ENCODE results near the gene ECD. TPM values are rescaled to one million over a fixed set of nuclear protein-coding genes. Genes with fewer than 3 reads are reported as not detected.
A peak's percentile ranks its signal among the peaks of the same experiment; 100 is the strongest.

ECD gene
- total and polyA plus RNA-seq, 10 of the 15 experiments (the other 5 are each of a cell fraction or from before 2014, with no cell fraction given), result 27.3 to 61.6 (median 44.0) TPM

DNA sequence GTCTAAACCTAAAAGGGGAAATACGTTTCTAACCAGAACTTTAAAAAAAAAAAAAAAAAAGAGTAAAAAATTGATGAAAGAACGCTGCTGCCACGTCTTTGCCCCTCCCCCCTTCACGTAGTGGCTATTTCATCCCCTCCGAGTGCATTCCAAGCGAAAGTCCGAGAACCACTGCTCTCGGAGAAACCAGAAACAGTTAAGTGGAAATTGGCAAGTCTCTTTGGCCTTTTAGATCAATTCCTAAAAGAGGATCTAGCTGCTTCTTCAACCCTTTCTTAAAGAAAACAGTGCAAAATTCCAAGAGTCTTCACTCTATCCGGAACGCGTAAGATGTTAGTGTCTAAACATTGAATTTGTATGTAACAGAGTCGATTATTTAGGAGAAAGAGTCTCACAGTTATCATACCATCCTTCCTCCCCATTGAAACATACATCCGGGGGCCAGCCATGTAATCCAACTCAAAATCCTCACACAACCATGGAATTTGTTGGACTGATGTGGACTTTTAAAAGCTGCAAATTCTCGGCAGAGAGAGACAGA, 72.3 kb downstream of the ECD start:
- H3K4me2 ChIP-seq (ENCODE audit: control insufficient read depth, insufficient read depth), result peak overlapping the region; percentile 10; the same call in 1 of the 2 replicates
- SMC1A ChIA-PET (ENCODE audit: uncharacterized antibody, unreplicated experiment), result interaction anchor here (1.1 to 7.6 kb wide), 23 partner anchors 10 to 74 kb away, joined by 3 to 114 read pairs (median 5); partner anchors contain the start of gene NUDT13
- DNase-seq (ENCODE audit: low read depth, low spot score) (no peak), ATAC-seq (peak; percentile 1), FAIRE-seq (no peak)
- H3K79me2 ChIP-seq (ENCODE audit: control insufficient read depth, insufficient read depth, low read length), result peaks cover 59% of the 10 kb centered on the region
- in situ Hi-C loops (cut with MboI), result loop anchor here (5.0 kb wide), 1 partner anchor 67 kb away; no protein-coding TSS in a partner anchor
- no peaks in the 10 kb centered on the region for H3K27me3 ChIP-seq (replicated peaks in 1 of 2; ENCODE audit: control insufficient read depth in 2 of 2, insufficient read depth in 2 of 2, low read length in 1 of 2)
- H3K4me1 ChIP-seq (ENCODE audit: control insufficient read depth, insufficient read depth, low read length), result peaks cover 6% of the 10 kb centered on the region; the same call in 1 of the 2 replicates
- intact Hi-C loops (cut with micrococcal nuclease; ENCODE audit: unreplicated experiment), result loop anchor here (2.0 kb wide), 2 partner anchors 63 to 151 kb away; partner anchors contain the start of gene DNAJC9
- BruUV-seq (replicated peaks), result TSS peak; percentile 61
- POLR2A ChIA-PET, result interaction anchor here (0.5 to 7.0 kb wide), 33 partner anchors 9 to 1416 kb away, joined by 3 to 49 read pairs (median 5); partner anchors contain the start of genes DNAJC9, ECD, FAM149B1 and NUDT13
- RAD21 ChIA-PET (ENCODE audit: unreplicated experiment), result interaction anchor here (0.6 to 5.7 kb wide), 25 partner anchors 12 to 731 kb away, joined by 3 to 90 read pairs (median 5); partner anchors contain the start of genes DNAJC9, ECD, FAM149B1 and MCU
- peak overlapping the region; percentile 95 for H3K4me3 ChIP-seq
- CTCF ChIA-PET, result interaction anchor here (0.6 to 9.6 kb wide), 18 partner anchors 8 to 1265 kb away, joined by 3 to 110 read pairs (median 8); partner anchors contain the start of genes CFAP70, DNAJC9 and NUDT13
- H4K20me1 ChIP-seq (ENCODE audit: control insufficient read depth, insufficient read depth), result no peaks in the 10 kb centered on the region; the same call in 1 of the 2 replicates
- peak overlapping the region; percentile 6 for H2AFZ ChIP-seq (ENCODE audit: control insufficient read depth, low read depth, low read length)
- H3K9me3 ChIP-seq (replicated peaks; ENCODE audit: control insufficient read depth, insufficient read depth, low read length), result no peaks in the 10 kb centered on the region
- peak overlapping the region; percentile 91 for H3K9ac ChIP-seq (ENCODE audit: control insufficient read depth, insufficient read depth, low read length)
- H3K36me3 ChIP-seq (ENCODE audit: control insufficient read depth in 2 of 2, insufficient read depth in 2 of 2, low read length in 1 of 2), result no peaks in the 10 kb centered on the region; a peak in 1 of 4 replicates
- 2% methylated on average over 14 of the region's 14 CpGs for WGBS (ENCODE audit: insufficient coverage, insufficient replicate concordance, low lambda C conversion rate, missing lambda C conversion rate)
- H3K27ac ChIP-seq (ENCODE audit: control insufficient read depth, insufficient read depth), result peak overlapping the region; percentile 89
- TF ChIP-seq POLR2AphosphoS2 (IDR thresholded peaks at IDR 0.05; ENCODE audit: low read depth, low read length), result 0 out of 2 replicates have a peak, but pooled peaks have one; percentile 36
- TF ChIP-seq, protein P1, sequence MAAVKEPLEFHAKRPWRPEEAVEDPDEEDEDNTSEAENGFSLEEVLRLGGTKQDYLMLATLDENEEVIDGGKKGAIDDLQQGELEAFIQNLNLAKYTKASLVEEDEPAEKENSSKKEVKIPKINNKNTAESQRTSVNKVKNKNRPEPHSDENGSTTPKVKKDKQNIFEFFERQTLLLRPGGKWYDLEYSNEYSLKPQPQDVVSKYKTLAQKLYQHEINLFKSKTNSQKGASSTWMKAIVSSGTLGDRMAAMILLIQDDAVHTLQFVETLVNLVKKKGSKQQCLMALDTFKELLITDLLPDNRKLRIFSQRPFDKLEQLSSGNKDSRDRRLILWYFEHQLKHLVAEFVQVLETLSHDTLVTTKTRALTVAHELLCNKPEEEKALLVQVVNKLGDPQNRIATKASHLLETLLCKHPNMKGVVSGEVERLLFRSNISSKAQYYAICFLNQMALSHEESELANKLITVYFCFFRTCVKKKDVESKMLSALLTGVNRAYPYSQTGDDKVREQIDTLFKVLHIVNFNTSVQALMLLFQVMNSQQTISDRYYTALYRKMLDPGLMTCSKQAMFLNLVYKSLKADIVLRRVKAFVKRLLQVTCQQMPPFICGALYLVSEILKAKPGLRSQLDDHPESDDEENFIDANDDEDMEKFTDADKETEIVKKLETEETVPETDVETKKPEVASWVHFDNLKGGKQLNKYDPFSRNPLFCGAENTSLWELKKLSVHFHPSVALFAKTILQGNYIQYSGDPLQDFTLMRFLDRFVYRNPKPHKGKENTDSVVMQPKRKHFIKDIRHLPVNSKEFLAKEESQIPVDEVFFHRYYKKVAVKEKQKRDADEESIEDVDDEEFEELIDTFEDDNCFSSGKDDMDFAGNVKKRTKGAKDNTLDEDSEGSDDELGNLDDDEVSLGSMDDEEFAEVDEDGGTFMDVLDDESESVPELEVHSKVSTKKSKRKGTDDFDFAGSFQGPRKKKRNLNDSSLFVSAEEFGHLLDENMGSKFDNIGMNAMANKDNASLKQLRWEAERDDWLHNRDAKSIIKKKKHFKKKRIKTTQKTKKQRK (IDR thresholded peaks at IDR 0.05; ENCODE audit: low read depth, low read length), result no peak
- TF ChIP-seq BACH1 (IDR thresholded peaks at IDR 0.05; ENCODE audit: borderline replicate concordance), result no peak
- TF ChIP-seq E4F1 (IDR thresholded peaks at IDR 0.05; ENCODE audit: borderline replicate concordance, partially characterized antibody), result no peak
- TF ChIP-seq NBN (IDR thresholded peaks at IDR 0.05), result peak; percentile 35; the same call in 1 of the 2 replicates
- TF ChIP-seq CREB1 (IDR thresholded peaks at IDR 0.05; ENCODE audit: low read depth), result peak; percentile 60; the same call in 1 of the 2 replicates
- TF ChIP-seq, protein P2, sequence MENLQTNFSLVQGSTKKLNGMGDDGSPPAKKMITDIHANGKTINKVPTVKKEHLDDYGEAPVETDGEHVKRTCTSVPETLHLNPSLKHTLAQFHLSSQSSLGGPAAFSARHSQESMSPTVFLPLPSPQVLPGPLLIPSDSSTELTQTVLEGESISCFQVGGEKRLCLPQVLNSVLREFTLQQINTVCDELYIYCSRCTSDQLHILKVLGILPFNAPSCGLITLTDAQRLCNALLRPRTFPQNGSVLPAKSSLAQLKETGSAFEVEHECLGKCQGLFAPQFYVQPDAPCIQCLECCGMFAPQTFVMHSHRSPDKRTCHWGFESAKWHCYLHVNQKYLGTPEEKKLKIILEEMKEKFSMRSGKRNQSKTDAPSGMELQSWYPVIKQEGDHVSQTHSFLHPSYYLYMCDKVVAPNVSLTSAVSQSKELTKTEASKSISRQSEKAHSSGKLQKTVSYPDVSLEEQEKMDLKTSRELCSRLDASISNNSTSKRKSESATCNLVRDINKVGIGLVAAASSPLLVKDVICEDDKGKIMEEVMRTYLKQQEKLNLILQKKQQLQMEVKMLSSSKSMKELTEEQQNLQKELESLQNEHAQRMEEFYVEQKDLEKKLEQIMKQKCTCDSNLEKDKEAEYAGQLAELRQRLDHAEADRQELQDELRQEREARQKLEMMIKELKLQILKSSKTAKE (IDR thresholded peaks at IDR 0.05; ENCODE audit: low read depth, poor library complexity, severe bottlenecking), result peak; percentile 23
- peak; percentile 17; the same call in 1 of the 2 replicates for TF ChIP-seq SIN3A (IDR thresholded peaks at IDR 0.05; ENCODE audit: low read depth, low read length)
- peak; percentile 34 for TF ChIP-seq SMAD1 (IDR thresholded peaks at IDR 0.05; ENCODE audit: low read depth, partially characterized antibody)
- no peak for TF ChIP-seq MTA2 (IDR thresholded peaks at IDR 0.05; ENCODE audit: low read depth)
- peak; percentile 41; the same call in 1 of the 2 replicates for TF ChIP-seq RELB (IDR thresholded peaks at IDR 0.05; ENCODE audit: low read depth)
- no peak for TF ChIP-seq NR2C2 (IDR thresholded peaks at IDR 0.05; ENCODE audit: borderline replicate concordance, control insufficient read depth, insufficient read length, low read depth)
